GM12878 (cell line): Measurements from ENCODE around the gene DPH1. TPM values are rescaled to one million over a fixed set of nuclear protein-coding genes. Genes with fewer than 3 reads are reported as not detected.
A peak's percentile ranks its signal among the peaks of the same experiment; 100 is the strongest.

ENCODE experiments used
- ATAC-seq: fragments of 200-7000 bp; cut with Tn5 transposase; 3 replicates; pipeline ENCODE4 v1.9.1; 2020; ENCODE audit warnings: mild to moderate bottlenecking, moderate library complexity
- BruUV-seq: library from RNA; stranded (reverse); fragments of 400-500 nt; replicated peaks from 2 replicates; lab custom pipeline; 2021; lab: Mats Ljungman, UMichigan
- CTCF ChIA-PET: fragments of 300-600 bp; sonication (Branson Sonifier 250); formaldehyde crosslinking; extraction: SDS; loops from one replicate; lab custom pipeline; 2021; ENCODE audit warnings: inconsistent platforms; lab: Yijun Ruan, JAX
- POLR2A ChIA-PET: fragments of 350-600 bp; formaldehyde crosslinking; extraction: SDS; loops from one replicate; lab custom pipeline; 2021; ENCODE audit warnings: inconsistent platforms; lab: Charles Lee
- RAD21 ChIA-PET: fragments of 300-600 bp; sonication (Branson Sonifier 250); formaldehyde crosslinking; loops from one replicate; lab custom pipeline; 2023; ENCODE audit warnings: antibody characterized with exemption; ENCODE audit not compliant: unreplicated experiment; lab: Charles Lee
- SMC1A ChIA-PET: fragments of 300-600 bp; sonication (Branson Sonifier 250); formaldehyde crosslinking; loops from one replicate; lab custom pipeline; 2023; ENCODE audit not compliant: unreplicated experiment, uncharacterized antibody; lab: Charles Lee
- DNase-seq: peaks from one replicate; pipeline ENCODE4 v3.0.0-alpha.2; 2011; ENCODE audit warnings: low read depth, low spot score
- FAIRE-seq: peaks from 3 replicates; lab custom pipeline; 2011; peaks lifted over from hg19 to GRCh38; lab: Jason Lieb, UNC
- H2AFZ ChIP-seq: 2 replicates; pipeline ENCODE4 v1.6.0; 2011; ENCODE audit warnings: low read depth, low read length, control low read depth; ENCODE audit not compliant: control insufficient read depth
- H3K27ac ChIP-seq: 2 replicates; pipeline ENCODE4 v1.5.1; 2011; ENCODE audit warnings: control low read depth; ENCODE audit not compliant: control insufficient read depth, insufficient read depth
- H3K27me3 ChIP-seq, 2 experiments: replicated peaks in 1 of 2; 2 replicates each; pipeline versions ENCODE4 v1.6.0 to v1.6.1; 2011; ENCODE audit warnings: low read length in 1 of 2; ENCODE audit not compliant: control insufficient read depth in 2 of 2, insufficient read depth in 2 of 2
- H3K36me3 ChIP-seq, 2 experiments: 2 replicates each; pipeline ENCODE4 v1.5.1; 2011; ENCODE audit warnings: low read length in 1 of 2; ENCODE audit not compliant: control insufficient read depth in 2 of 2, insufficient read depth in 2 of 2
- H3K4me1 ChIP-seq: 2 replicates; pipeline ENCODE4 v1.6.1; 2011; ENCODE audit warnings: mild to moderate bottlenecking, low read length, moderate library complexity, mixed read lengths; ENCODE audit not compliant: control insufficient read depth, insufficient read depth
- H3K4me2 ChIP-seq: 2 replicates; pipeline ENCODE4 v1.6.0; 2011; ENCODE audit warnings: control low read depth; ENCODE audit not compliant: control insufficient read depth, insufficient read depth
- H3K4me3 ChIP-seq: fragments of 200-600 bp; sonication (generic); 2 replicates; pipeline ENCODE4 v1.5.1; 2016
- H3K79me2 ChIP-seq: 2 replicates; pipeline ENCODE4 v1.6.0; 2011; ENCODE audit warnings: low read length; ENCODE audit not compliant: control insufficient read depth, insufficient read depth
- H3K9ac ChIP-seq: 2 replicates; pipeline ENCODE4 v1.8.0; 2011; ENCODE audit warnings: low read length, control low read depth, mixed read lengths; ENCODE audit not compliant: control insufficient read depth, insufficient read depth
- H3K9me3 ChIP-seq: replicated peaks from 3 replicates; pipeline ENCODE4 v1.5.1; 2011; ENCODE audit warnings: mild to moderate bottlenecking, low read length; ENCODE audit not compliant: control insufficient read depth, insufficient read depth
- H4K20me1 ChIP-seq: 2 replicates; pipeline ENCODE4 v1.6.0; 2011; ENCODE audit not compliant: control insufficient read depth, insufficient read depth
- BHLHE40 ChIP-seq, 2 experiments: fragments of 450-650 bp in 1 of 2; IDR thresholded peaks; 2 replicates each; pipeline ENCODE4 v1.6.1; 2011 to 2017; ENCODE audit warnings: low read depth in 2 of 2, borderline replicate concordance in 1 of 2, improper control_type of control experiment in 1 of 2, low read length in 1 of 2, mild to moderate bottlenecking in 1 of 2
- BRCA1 ChIP-seq: IDR thresholded peaks from 2 replicates; pipeline ENCODE4 v1.6.1; 2011; ENCODE audit warnings: low read depth, low read length, improper control_type of control experiment
- EGR1 ChIP-seq, 2 experiments: IDR thresholded peaks; 1 replicate in 1 of 2; 2 replicates in 1 of 2; pipeline ENCODE4 v1.6.1; 2011 to 2012; ENCODE audit warnings: low read depth in 2 of 2, low read length in 2 of 2, borderline replicate concordance in 1 of 2, mild to moderate bottlenecking in 1 of 2, moderate library complexity in 1 of 2
- FOXM1 ChIP-seq: IDR thresholded peaks from 2 replicates; pipeline ENCODE4 v1.6.1; 2012; ENCODE audit warnings: low read depth, mild to moderate bottlenecking, inconsistent platforms, low read length, moderate library complexity
- HDGF ChIP-seq: fragments of 450-650 bp; IDR thresholded peaks from 2 replicates; pipeline ENCODE4 v1.6.1; 2016; ENCODE audit warnings: antibody characterized with exemption
- KAT2A ChIP-seq: conservative IDR thresholded peaks from 2 replicates; pipeline ENCODE4 v1.6.1; 2011; ENCODE audit warnings: low read depth, low read length; ENCODE audit not compliant: control insufficient read depth
- MTA2 ChIP-seq: fragments of 450-650 bp; IDR thresholded peaks from 2 replicates; pipeline ENCODE4 v1.6.1; 2016; ENCODE audit warnings: low read depth, mild to moderate bottlenecking, moderate library complexity
- MYB ChIP-seq: fragments of 150-350 bp; IDR thresholded peaks from 2 replicates; pipeline ENCODE4 v1.6.1; 2014; ENCODE audit warnings: mild to moderate bottlenecking, low read depth, low read length, borderline replicate concordance
- NR2C1 ChIP-seq: fragments of 450-650 bp; IDR thresholded peaks from 2 replicates; pipeline ENCODE4 v1.6.1; 2017; ENCODE audit warnings: antibody characterized with exemption, mild to moderate bottlenecking, moderate library complexity
- POLR2A ChIP-seq: IDR thresholded peaks from 2 replicates; pipeline ENCODE4 v1.6.1; 2011; ENCODE audit warnings: low read depth, mild to moderate bottlenecking, low read length
- POLR2AphosphoS5 ChIP-seq: IDR thresholded peaks from 2 replicates; pipeline ENCODE4 v1.6.1; 2011; ENCODE audit warnings: mild to moderate bottlenecking, low read length, inconsistent platforms
- SMC3 ChIP-seq: IDR thresholded peaks from 2 replicates; pipeline ENCODE4 v1.6.1; 2011; ENCODE audit warnings: low read length, improper control_type of control experiment, borderline replicate concordance
- SPI1 ChIP-seq: IDR thresholded peaks from 2 replicates; pipeline ENCODE4 v1.6.1; 2011; ENCODE audit warnings: low read depth, mild to moderate bottlenecking, low read length, moderate library complexity, borderline replicate concordance; ENCODE audit not compliant: insufficient read depth
- SREBF1 ChIP-seq: IDR thresholded peaks from 2 replicates; pipeline ENCODE4 v1.6.1; 2012; ENCODE audit warnings: mild to moderate bottlenecking, low read length
- WGBS: methylation state at CpG from one replicate; pipeline ENCODE4 v1.1.6; 2016; ENCODE audit warnings: low lambda C conversion rate; ENCODE audit not compliant: insufficient replicate concordance, insufficient coverage; ENCODE audit errors: missing lambda C conversion rate; 5-methylcytosine and 5-hydroxymethylcytosine counted together
- in situ Hi-C: fragments of 300-500 bp; cut with MboI; formaldehyde crosslinking; loops from 9 replicates; pipeline ENCODE4 v1.14.3; 2018; ENCODE audit warnings: mixed read lengths
- intact Hi-C: fragments of 100-400 bp; cut with micrococcal nuclease; formaldehyde crosslinking; loops from one replicate; pipeline ENCODE4 v1.14.2; 2022; ENCODE audit not compliant: unreplicated experiment
- polyA plus RNA-seq, 11 experiments: library from polyadenylated mRNA; depleted of rRNA in 4 of 11; unstranded in 6 of 11; stranded (reverse) in 5 of 11; fragments of >200 nt; fragmentation: Nextera tagmentation in 4 of 11; fragmentation: Illumina TruSeq in 1 of 11; extraction: Ambion mirVana in 4 of 11; extraction: Trizol in 1 of 11; gene quantifications; 1 replicate in 1 of 11; 2 replicates in 10 of 11; pipeline versions ENCODE4 v1.2.1 to v1.2.3, GENCODE V29; 2011 to 2016; ENCODE audit warnings: inconsistent platforms in 2 of 11, missing spikeins in 2 of 11, low read depth in 1 of 11
- total RNA-seq, 4 experiments: library from RNA; depleted of rRNA in 3 of 4; stranded (reverse); fragments of >200 nt in 3 of 4; fragmentation: Illumina TruSeq in 1 of 4; extraction: Trizol in 1 of 4; gene quantifications; 2 replicates each; pipeline versions ENCODE4 v1.2.1 to v1.2.3, GENCODE V29; 2013 to 2021
- TF ChIP-seq, protein P1 (sequence below): fragments of 450-650 bp; conservative IDR thresholded peaks from 2 replicates; pipeline ENCODE4 v1.6.1; 2017; ENCODE audit warnings: mild to moderate bottlenecking, moderate library complexity
- TF ChIP-seq, protein P2 (sequence below): IDR thresholded peaks from 2 replicates; pipeline ENCODE4 v1.6.1; 2011; ENCODE audit warnings: borderline replicate concordance, low read depth, mild to moderate bottlenecking, moderate library complexity, mixed read lengths, low read length; ENCODE audit not compliant: insufficient read depth; ENCODE audit errors: extremely low read length

DPH1 gene
- total and polyA plus RNA-seq, 10 of the 15 experiments (the other 5 are each of a cell fraction or from before 2014, with no cell fraction given), result 0.29 to 33.6 (median 20.2) TPM

DNA sequence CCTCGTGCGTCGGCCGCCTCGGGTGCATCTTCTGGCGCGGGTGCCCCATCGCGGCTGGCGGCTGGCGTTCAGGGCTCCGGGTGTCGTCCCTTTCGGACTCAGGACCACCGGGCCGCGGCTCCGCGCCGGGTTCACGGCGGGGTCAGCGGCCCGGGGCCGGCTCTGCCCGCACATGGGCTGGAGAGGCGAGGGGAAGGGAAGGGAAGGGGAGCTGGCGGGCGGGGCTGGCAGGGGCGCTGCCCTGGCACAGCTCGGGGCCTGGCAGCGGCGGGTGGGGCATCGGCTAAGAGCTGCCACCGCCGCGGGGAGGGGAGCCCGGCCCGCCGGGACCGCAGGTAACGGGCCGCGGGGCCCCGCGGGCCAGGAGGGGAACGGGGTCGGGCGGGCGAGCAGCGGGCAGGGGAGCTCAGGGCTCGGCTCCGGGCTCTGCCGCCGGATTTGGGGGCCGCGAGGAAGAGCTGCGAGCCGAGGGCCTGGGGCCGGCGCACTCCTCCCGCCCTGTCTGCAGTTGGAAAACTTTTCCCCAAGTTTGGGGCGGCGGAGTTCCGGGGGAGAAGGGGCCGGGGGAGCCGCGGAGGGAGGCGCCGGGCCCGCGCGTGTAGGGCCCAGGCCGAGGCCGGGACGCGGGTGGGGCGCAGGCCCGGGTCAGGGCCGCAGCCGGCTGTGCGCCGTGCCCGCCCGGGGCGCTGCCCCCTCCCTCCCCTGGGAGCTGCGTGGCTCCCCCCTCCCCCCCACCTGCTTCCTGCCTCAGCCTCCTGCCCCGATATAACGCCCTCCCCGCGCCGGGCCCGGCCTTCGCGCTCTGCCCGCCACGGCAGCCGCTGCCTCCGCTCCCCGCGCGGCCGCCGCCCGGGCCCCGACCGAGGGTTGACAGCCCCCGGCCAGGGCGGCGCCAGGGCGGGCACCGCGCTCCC is 25.6 kb downstream of the DPH1 start (continued):
- TF ChIP-seq, protein P1, sequence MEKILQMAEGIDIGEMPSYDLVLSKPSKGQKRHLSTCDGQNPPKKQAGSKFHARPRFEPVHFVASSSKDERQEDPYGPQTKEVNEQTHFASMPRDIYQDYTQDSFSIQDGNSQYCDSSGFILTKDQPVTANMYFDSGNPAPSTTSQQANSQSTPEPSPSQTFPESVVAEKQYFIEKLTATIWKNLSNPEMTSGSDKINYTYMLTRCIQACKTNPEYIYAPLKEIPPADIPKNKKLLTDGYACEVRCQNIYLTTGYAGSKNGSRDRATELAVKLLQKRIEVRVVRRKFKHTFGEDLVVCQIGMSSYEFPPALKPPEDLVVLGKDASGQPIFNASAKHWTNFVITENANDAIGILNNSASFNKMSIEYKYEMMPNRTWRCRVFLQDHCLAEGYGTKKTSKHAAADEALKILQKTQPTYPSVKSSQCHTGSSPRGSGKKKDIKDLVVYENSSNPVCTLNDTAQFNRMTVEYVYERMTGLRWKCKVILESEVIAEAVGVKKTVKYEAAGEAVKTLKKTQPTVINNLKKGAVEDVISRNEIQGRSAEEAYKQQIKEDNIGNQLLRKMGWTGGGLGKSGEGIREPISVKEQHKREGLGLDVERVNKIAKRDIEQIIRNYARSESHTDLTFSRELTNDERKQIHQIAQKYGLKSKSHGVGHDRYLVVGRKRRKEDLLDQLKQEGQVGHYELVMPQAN, result peak; percentile 14
- TF ChIP-seq KAT2A, result no peak
- no peak for TF ChIP-seq FOXM1

DNA sequence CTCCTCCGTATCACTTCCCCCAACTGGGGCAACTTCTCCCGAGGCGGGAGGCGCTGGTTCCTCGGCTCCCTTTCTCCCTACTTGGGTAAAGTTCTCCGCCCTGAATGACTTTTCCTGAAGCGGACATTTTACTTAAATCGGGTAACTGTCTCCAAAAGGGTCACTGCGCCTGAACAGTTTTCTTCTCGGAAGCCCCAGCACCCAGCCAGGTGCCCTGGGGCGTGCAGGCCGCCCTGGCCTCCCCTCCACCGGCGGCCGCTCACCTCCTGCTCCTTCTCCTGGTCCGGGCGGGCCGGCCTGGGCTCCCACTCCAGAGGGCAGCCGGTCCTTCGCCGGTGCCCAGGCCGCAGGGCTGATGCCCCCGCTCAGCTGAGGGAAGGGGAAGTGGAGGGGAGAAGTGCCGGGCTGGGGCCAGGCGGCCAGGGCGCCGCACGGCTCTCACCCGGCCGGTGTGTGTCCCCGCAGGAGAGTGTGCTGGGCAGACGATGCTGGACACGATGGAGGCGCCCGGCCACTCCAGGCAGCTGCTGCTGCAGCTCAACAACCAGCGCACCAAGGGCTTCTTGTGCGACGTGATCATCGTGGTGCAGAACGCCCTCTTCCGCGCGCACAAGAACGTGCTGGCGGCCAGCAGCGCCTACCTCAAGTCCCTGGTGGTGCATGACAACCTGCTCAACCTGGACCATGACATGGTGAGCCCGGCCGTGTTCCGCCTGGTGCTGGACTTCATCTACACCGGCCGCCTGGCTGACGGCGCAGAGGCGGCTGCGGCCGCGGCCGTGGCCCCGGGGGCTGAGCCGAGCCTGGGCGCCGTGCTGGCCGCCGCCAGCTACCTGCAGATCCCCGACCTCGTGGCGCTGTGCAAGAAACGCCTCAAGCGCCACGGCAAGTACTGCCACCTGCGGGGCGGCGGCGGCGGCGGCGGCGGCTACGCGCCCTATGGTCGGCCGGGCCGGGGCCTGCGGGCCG is 26.5 kb downstream of the DPH1 start:
- BruUV-seq, result TSS peak; percentile 61
- Histone ChIP-seq H3K27ac (peak overlapping the region; percentile 84), H4K20me1 (no peaks in the 10 kb centered on the region), H3K9ac (peak overlapping the region; percentile 89), H3K79me2 (peaks cover 59% of the 10 kb centered on the region), H3K4me3 (peak overlapping the region; percentile 95), H3K4me1 (peaks cover 26% of the 10 kb centered on the region), H3K9me3 (no peaks in the 10 kb centered on the region; the same call in 2 of the 3 replicates), H2AFZ (0 out of 2 replicates have a peak overlapping the region, but pooled peaks have one; percentile 17), H3K4me2 (peak overlapping the region; percentile 81), H3K27me3 (peaks cover under 1 to 2% of the 10 kb centered on the region in 2 experiments; a peak in 2 of 4 replicates), H3K36me3 (peaks cover 4 to 22% of the 10 kb centered on the region in 2 experiments)
- ChIA-PET POLR2A (interaction anchor here (0.6 to 6.7 kb wide), 20 partner anchors 9 to 340 kb away, joined by 3 to 61 read pairs (median 4); no protein-coding TSS in a partner anchor), RAD21 (interaction anchor here (0.8 to 8.4 kb wide), 25 partner anchors 14 to 340 kb away, joined by 3 to 271 read pairs (median 10); partner anchors contain the start of gene TSR1), SMC1A (interaction anchor here (0.8 to 8.6 kb wide), 16 partner anchors 13 to 229 kb away, joined by 3 to 141 read pairs (median 5); no protein-coding TSS in a partner anchor), CTCF (interaction anchor here (0.6 to 8.4 kb wide), 25 partner anchors 13 to 335 kb away, joined by 3 to 265 read pairs (median 6); partner anchors contain the start of genes SMG6 and SRR)
- in situ Hi-C loops (no loop called here), intact Hi-C loops (loop anchor here (5.0 kb wide), 1 partner anchor 36 kb away; no protein-coding TSS in a partner anchor)
- no peak for DNase-seq
- WGBS, result under 1% methylated on average over 83 of the region's 85 CpGs
- FAIRE-seq, result no peak
- ATAC-seq, result peak; percentile 9
- TF ChIP-seq MYB (no peak), NR2C1 (no peak), SREBF1 (no peak), SPI1 (peak; percentile 38; the same call in 1 of the 2 replicates), BRCA1 (no peak), HDGF (peak; percentile 76; the same call in 1 of the 2 replicates), EGR1 (IDR thresholded peaks at IDR 0.05; ENCODE audit: borderline replicate concordance in 1 of 2, low read depth in 2 of 2, low read length in 2 of 2) (no peak), MTA2 (no peak), POLR2A (peak; percentile 84), POLR2AphosphoS5 (peak; percentile 66), SMC3 (no peak; the same call in 1 of the 2 replicates), BHLHE40 (IDR thresholded peaks at IDR 0.05; ENCODE audit: borderline replicate concordance in 1 of 2, low read depth in 2 of 2, low read length in 1 of 2) (peak; percentile 70 to 88)
- TF ChIP-seq, protein P2, sequence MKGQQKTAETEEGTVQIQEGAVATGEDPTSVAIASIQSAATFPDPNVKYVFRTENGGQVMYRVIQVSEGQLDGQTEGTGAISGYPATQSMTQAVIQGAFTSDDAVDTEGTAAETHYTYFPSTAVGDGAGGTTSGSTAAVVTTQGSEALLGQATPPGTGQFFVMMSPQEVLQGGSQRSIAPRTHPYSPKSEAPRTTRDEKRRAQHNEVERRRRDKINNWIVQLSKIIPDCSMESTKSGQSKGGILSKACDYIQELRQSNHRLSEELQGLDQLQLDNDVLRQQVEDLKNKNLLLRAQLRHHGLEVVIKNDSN, result no peak
